IPS DF 4.7 (cell line): ENCODE results near the gene GRID2.
"Not testable (repeated sequence)": the region's sequence is repeated elsewhere in the genome, so short reads cannot be mapped to it uniquely, and the experiment has no call there.

Experiments
- DNase-seq: peaks from one replicate; pipeline ENCODE4 v3.0.0-alpha.2; 2013; ENCODE audit warnings: low spot score; ENCODE audit errors: extremely low read depth

Gene GRID2

DNA sequence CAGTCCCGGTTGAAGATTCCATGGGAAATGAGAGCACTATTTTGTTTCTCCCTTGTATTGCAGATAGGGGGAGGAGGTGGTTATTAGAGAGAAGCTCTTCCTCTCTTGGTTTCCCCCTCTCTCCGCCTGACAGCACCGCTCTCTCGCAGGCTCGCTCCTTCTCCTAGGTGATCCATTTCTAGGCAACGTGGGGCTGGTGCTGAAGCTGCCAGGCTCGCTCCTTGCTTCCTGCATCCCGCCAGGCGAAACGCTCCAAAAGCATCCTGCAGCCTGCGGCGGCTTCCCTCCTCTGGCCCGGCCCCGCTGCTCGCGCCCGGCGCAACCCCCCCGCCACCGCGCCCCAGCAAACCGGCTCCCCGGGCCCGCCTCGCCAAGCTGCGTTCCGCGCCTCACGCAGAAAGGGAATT lies at the start of gene GRID2:
Gene GRID2 (plus strand): TSS at position 346 of the 407 bp plus-strand sequence.
- no peak for DNase-seq

DNA sequence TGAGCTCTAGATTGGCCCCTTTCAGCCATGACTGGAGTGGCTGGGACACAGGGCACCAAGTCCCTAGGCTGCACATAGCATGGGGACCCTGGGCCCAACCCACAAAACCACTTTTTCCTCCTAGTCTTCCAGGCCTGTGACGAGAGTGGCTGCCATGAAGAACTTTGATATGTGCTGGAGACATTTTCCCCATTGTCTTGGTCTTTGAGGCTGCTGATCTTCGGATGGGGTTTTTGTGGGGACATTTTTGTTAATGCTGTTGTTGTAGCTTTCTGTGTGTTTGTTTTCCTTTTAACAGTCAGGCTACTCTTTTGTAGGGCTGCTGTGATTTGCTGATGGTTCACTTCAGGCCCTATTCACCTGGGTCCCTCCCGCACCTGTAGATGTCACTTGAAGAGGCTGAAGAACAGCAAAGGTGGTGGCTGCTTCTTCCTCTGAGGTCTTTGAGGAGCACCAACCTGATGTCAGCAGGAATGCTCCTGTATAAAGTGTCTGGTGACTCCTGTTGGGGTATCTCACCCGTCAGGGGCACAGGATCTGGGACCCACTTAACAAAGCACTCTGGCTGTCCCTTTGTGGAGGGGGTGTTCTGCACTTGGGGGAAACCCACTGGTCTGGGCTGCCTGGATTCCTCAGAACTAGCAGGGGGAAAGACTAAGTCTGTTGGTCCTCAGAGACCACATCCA lies 49.6 kb upstream of the GRID2 start:
- no peak for DNase-seq

DNA sequence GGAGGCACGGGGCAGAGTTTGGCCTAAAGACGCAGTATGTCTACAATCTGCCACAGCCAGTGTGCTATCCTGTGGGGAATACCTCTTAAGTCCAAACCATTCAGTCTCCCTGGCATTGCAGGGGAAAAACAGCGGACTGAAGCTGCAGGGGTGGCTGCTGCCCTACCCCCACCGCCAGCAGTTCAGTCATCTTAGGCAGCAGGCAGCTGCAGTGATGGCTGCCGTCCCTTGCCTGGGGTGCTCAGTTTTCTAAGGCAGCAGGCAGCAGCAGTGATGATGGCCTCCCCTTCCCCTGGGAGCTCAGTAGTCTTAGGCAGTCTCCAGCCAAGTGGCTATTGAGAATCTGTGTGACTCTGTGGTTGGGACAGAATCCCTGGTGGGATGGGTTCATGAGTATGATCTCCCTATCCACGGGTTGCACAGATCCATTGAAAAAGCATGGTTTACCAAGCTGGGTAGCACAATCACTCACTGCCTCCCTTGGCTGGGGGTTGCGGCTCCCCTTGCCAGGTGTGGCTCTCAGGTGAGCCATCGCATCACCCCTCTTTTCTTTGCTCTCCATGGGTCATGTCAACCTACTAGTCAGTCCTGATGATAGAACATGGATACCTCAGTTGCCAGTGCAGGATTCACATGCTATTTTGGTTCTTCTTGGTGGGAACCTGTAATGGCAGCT lies 48.9 kb upstream of the GRID2 start:
- DNase-seq = no peak

DNA sequence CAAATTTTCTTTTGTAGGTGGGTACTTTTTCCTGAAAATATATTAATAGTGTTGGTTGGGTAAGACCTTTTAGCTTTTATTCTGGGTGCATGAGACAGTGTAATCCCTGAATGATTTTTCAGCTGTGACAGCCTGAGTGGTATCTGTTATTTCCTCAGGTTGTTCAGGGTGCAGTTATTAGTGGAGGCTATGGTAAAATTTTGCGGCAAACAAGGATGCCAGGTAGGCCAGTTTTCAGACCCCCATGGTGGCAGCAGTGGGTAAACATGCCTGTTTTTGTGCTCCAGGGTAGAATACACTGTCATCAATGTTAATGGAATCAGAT lies 47.9 kb upstream of the GRID2 start:
- DNase-seq = no peak

DNA sequence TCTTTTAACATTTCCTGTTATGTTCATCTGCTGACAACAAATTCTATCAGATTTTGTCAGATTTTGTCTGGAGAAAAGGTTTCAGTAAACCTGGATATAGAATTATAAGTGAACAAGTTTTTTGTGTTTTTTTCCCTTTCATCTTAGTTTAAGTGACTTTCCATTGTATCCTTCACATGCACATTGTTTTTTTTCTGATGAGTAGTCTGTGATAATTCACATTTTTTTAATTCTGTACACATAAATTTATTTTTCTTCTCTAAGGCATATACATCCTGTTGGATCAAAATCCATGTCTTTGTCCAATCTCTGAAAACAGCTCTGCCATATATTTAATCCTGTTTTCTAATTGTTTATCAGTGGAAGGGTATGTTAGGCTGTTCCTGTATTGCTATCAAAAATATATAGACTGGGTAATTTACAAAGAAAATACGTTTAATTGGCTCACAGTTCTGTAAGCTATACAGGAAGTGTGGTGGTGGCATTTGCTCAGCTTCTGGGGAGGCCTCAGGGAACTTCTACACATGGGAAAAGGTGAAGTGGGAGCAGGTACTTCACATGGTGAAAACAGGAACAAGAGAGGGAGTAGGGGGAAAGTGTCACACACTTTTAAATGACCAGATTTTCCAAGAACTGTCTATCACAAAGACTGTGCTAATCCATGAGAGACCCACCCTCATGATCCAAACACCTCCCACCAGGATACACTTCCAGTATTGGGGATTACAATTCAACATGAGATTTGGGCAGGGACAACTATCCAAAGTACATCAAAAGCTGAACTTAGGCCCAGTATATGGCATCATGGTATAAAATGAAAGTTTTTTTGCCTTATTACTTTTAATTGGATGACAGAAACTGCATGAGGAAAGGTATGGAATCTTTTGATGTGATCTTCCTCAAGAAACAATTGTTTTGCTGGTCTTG lies 45.6 kb upstream of the GRID2 start:
- DNase-seq = no peak

DNA sequence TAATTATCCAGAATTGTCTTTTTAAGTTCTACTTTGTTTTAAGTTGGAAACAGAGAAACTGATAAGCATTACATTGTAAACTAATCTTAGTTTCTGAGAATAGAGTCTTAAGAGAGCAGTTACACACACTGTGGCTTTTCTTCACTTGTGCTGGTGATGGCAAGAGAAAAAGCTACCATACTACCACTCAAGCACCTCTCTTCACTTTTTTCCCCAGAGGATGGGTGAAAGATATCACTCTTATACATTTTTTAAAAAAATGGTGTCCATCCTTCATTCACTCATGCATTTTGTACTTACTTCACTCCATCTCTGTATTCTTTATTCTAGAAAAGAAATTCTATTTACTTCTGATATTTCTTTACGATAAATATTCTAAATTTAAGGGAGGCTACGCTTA lies 42.5 kb upstream of the GRID2 start:
- no peak for DNase-seq

DNA sequence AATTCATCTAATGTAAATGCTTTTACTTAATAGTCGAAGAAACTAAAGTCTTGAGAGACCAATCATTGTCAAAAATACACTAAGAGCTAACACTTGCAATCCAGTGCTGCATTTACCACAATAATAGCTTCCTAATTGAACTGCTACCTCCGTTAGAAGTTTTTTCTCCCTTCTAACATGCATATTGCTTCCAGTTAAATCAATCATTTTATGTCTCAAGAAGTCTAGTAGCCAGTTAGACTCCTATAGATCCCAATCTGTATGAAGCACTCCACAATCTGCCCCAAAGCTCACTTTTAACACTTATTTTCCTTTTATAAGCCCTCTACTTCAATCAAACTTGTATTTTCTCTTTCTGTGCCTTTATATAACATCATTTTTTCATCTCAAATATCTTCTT lies 41.4 kb upstream of the GRID2 start:
- no peak for DNase-seq

DNA sequence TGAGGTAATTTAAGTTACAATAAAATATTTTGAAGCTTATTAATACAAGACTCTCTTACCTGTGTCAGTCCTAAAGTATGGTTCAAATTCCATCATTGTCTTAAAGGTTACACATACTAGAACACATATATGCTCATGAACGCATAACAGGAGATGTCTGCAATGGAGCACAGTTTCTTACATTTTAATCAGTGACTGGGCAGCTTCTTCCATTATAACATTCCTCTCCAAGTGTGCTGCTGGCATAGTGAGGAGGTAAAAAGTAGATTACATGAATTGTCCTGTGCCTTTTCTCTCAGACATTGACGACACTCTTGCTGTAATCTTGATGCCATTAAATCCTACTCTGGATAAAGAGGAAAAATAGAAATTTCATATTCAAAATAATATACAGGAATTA lies 40.8 kb upstream of the GRID2 start:
- no peak for DNase-seq

DNA sequence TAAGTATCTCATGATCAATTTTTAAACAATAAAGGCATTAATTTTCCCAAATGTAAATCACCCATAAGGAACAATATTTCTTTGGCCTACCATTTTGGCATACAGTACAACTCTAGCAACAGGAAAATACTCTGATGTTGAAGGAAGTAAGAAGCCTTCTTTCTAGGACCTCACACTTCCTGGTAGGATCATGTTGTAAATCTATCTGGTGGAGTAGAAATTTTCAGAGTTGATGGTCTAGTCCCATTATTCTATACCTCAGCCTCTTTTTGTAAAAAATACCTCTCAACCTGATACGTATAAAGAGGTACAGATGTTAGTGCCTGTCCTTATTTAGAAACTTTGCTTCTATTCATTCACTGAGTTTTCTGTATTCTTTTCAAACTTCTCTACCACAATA lies 40.2 kb upstream of the GRID2 start:
- DNase-seq = no peak

DNA sequence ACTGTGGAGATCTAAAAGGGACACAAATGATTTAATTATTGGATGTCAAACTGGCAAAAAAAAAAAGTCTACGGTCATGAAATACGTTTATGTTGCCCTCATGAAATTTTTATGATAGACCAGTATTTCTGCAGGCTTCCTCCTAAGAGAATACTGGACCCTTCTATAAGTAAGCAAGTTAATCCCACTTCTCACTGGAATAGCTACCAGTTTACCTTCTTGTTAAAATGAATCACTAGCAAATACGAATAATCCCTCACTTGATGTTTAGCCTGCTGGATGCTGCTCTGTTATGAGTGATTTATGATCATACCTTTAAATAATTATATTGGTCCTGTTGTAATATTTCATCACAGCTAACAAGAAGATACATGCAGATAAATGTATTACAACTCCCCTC lies 39.6 kb upstream of the GRID2 start:
- DNase-seq = no peak

DNA sequence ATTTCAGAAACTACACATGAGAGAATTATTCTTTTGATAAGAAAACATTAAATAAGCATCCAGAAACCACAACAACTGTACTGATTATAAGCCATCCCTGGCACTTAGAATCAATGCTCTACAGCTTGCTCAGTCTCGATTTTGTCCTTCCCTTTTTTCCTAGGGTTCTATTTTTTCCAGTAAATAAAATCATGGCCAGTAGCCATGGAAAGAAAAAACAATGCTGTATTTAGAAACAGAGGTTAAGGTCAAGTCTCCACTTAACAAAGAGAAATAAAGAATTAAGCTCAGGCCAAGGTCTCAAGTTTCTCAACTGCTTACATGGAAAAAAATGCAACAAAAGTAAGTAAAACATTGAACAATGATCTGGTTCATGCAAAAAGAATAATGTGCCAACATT lies 38.7 kb upstream of the GRID2 start:
- DNase-seq = no peak

DNA sequence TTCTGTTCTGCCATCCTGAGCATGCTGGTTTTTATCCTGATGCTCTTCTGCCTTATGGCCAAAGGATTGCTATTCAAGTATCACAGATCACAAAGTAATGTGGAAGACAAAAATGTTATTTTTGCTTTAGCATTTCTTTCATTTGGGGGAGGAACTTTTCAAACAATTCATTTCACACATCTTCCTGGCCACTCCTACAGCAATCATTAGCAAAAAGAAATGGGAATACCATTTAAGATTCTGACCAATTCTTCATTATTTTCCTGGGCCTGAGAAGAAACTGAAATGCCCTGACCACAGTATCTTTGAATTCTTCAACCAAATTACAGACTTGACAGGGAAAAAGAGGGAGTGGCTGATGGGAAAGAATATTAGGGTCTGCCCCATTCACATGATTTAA lies 38.0 kb upstream of the GRID2 start:
- no peak for DNase-seq

DNA sequence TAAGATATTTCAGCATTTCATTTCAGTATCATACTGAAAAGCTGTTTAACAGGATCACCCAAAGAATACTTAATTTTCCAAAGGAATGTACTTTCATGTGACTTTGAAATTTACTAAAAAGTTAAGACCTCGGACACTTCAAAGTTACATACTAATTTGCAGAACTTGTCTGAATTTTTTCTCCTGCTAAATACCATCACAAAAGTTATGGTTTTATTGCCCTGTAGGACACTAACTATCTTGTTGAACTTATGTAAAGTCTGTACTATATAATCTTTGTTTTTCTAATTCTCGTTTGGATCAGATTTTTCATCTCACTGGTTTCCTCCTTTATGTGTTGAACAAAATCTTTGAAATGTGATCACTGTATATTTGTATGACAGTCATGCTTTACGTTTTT lies 37.2 kb upstream of the GRID2 start:
- no peak for DNase-seq

DNA sequence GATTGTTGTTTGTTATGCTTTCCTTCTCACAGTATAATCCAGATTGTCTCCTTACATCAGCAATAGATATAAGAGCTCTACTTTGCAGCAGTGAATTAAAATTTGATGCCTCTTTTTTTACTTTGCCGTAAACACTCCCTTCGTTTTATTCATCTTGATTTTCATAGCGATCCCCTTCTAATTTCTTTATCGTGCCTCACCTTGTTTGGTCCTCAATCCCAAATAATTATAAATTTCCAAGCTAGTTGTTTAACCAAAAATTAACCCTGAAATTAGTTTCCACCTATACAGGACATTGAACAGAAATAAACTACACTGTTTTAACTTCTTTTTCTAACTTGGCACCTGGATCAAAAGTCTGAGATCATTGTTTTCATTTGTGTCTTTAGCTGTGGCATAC lies 35.1 kb upstream of the GRID2 start:
- no peak for DNase-seq

DNA sequence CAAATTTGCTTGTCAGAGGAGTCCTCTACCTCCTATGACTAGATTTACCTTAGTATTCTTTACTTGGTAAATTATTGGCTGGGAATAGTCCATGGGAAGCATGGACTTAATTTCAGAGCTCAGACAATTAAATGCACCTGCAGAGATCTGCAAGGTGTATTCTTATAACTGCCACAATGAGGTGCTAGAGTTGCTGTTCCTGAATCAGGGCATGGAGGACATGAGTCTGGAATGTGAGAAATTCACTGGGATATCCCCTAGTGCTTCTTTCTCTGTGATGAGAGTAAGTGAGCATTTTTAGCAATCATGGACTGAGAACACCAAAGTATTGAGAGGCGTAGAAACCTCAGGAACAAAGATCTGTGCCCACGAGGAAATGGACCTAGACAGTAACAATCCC lies 32.9 kb upstream of the GRID2 start:
- DNase-seq = no peak

DNA sequence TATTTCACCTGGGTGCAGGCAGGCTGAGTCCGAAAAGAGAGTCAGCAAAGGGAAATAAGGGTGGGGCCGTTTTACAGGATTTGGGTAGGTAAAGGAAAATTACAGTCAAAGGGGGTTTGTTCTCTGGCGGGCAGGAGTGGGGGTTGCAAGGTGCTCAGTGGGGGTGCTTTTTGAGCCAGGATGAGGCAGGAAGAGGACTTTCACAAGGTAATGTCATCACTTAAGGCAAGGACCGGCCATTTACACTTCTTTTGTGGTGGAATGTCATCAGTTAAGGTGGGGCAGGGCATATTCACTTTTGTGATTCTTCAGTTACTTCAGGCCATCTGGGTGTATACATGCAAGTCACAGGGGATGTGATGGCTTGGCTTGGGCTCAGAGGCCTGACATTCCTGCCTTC lies 32.2 kb upstream of the GRID2 start:
- DNase-seq = not testable (repeated sequence)

DNA sequence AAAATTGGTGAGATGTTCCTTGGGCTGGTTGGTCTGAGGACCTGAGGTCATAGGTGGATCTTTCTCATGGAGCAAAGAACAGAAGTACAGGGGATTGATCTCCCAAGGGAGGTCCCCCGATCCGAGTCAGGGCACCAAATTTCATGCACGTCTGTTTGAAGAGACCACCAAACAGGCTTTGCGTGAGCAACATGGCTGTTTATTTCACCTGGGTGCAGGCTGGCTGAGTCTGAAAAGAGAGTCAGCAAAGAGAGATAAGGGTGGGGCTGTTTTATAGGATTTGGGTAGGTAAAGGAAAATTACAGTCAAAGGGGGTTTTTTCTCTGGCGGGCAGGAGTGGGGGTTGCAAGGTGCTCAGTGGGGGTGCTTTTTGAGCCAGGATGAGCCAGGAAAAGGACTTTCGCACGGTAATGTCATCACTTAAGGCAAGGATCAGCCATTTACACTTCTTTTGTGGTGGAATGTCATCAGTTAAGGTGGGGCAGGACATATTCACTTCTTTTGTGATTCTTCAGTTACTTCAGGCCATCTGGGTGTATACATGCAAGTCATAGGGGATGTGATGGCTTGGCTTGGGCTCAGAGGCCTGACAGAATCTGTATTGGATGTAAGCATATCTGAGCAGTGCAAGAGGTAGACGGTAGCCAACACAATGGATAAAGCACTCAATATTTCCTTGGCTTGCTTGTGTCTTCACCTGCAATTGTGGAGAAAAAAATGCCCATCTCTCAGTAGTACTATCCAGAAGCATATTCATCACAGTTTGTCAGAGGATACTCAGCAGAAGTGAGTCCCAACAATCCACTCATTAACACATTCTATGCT lies 26.5 kb upstream of the GRID2 start:
- DNase-seq = not testable (repeated sequence)

DNA sequence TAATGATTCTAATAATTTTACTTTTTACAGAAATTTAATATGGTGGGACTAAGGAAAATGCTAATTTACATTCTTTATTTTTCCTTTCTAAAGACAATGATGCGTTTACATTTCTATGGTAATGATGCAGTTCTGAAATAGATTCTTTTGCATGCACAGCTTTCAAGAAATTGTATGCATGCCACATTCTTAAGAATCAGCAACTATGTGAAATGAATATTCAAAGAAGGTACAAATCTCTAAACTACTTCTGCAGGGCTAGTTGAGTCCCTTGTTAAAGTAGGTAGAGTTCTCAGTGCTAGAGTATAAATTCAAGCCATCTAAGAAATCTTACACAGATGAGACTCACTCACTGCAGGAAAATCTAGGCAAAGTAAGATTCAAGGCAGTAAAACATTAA lies 24.5 kb upstream of the GRID2 start:
- DNase-seq = no peak

DNA sequence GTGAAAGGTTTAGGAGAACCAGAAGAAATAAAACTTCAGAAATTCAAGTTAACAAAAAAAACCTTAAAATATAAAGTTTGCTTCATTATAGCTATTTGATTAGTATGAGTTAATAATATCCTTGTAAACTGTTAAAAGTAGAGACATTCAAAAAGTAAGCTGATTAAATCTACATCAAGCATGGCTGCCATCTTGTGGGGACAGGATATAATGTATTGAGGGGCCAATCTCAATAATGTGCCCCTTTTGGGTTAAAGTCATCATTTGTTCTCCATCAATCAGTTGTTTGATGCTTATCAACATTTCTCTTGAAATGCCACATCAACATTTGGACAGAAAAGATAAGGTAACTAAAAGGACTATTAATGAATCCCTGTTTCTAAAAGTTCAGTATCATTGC lies 4.6 kb upstream of the GRID2 start:
- DNase-seq = no peak

DNA sequence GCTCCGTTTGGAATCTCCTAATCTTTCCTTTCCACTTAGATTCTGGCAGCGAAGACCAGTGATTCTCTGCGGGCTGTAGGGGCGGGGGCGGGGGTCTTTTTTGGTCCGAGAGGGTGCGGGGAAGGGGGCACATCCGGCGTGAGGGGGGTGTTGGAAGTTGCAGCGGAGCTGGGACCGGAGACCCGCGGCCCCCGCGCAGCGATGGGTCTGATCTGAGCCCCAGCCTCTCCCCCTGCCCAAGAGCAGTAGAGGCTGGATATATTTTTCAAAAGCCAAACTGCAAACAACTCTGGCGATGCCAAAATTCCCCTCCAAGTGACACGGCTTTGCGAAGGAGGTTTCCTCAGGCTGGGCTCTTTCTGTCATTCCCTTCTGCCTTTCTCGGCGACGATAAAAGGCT lies 355 bp downstream of the GRID2 start:
- no peak for DNase-seq

DNA sequence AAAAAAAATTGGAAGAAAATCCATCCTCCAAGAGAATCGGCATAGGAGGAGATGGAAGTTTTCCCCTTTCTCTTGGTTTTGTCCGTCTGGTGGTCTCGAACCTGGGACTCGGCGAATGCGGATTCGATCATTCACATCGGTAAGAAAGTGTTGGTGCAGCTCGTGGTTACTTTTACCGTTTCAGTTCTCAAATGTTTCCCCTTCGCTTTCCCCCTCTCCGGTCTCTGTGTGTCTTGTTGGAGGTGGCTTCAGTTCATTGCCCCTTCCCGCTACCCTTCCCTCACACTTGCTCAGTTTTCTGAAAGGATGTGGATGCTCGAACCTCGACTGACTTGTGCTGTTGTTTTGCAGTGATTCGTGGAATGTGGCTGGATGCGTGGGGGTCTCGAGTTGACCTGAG lies 840 bp downstream of the GRID2 start:
- DNase-seq = no peak
